GM04504 (cell line): Measurements from ENCODE around the gene ELMOD3.
"Not testable (repeated sequence)": the region's sequence is repeated elsewhere in the genome, so short reads cannot be mapped to it uniquely, and the experiment has no call there.

Source experiments
- DNase-seq: peaks from one replicate; pipeline ENCODE4 v3.0.0-alpha.2; 2012; ENCODE audit warnings: low read depth

ELMOD3 gene

DNA sequence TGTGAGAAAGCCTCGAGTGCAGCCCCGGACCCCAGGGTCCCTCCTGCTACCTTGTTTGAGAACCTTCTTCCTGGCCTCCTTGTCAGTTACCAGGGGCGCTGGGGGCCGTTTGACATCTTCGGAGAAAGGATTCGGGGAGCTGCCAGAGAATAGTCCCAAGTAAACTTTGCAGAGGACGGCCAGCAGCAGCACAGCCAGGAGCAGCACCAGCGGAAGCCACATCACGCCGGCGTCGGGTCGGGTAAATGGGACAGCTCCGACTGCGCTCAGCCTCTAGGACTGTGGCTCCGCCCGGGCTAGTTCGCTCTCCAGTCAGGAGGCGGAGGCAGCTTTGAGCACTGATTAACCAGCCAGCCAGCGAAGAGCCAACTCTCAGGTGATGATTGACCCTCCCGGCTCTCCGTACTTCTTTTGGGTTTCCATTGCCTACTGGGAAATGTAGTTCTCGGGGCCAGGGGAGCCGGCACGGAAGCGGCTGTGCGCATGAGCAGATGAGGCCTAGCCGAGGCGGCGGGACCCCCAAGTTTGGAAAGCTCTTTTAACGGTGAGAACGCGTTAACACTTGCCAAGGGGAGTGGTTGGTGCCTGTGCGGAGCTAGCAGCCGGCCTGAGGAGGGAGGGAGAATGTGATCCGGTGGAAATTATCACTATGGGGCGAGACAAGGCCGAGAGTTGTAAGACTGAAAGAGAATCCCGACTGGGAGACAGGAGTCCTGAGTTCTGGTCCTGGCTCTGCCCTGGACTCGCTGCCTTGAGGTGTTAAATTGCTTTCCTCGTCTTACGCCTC is at the start of gene ELMOD3, which contains the start of gene RETSAT:
ELMOD3 (plus strand) TSS at position 484 of the 787 bp plus-strand sequence. CDS start 2,430 bp downstream, outside the sequence.
RETSAT (minus strand) TSS at position 243 of the 787 bp plus-strand sequence; CDS start at position 222, 21 bp downstream.
- peak; percentile 99 for DNase-seq

DNA sequence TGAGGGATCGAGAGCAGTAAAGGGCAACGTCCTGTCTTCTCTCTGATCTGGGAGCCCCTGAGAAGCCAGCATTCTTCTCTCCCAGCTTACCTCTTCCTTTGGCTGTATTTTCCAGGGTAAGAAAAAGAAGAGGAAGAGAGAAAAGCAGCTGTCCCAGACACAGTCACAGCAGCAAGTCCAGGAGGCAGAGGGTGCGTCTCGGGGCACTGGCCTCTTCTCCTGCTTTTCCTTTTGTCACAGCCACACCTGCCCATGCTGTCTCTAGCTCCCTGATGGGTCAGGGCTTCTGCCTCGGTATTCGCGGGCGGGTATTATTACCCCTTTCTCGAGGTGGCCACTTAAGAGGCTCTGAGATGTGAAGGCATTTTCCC is 47.1 kb upstream of the ELMOD3 start:
- DNase-seq = no peak

DNA sequence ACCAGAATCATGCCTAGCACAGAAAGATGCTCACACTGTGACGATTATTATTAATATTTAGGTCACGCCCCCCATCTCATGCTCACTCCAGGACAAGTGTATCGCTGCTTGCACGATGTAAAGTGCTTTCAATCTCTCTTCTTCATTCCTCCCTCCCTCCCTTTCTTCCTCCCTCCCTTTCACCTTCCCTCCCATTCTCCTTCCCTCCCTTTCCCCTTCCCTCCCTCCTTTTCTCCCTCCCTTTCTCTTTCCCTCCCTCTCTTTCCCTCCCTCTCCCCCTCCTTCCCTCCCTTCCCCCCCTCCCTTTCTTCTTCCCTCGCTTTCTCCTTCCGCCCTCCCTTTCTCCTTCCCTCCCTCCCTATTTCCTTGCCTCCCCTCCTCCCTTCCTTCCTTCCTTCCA is 46.4 kb upstream of the ELMOD3 start:
- DNase-seq = no peak

DNA sequence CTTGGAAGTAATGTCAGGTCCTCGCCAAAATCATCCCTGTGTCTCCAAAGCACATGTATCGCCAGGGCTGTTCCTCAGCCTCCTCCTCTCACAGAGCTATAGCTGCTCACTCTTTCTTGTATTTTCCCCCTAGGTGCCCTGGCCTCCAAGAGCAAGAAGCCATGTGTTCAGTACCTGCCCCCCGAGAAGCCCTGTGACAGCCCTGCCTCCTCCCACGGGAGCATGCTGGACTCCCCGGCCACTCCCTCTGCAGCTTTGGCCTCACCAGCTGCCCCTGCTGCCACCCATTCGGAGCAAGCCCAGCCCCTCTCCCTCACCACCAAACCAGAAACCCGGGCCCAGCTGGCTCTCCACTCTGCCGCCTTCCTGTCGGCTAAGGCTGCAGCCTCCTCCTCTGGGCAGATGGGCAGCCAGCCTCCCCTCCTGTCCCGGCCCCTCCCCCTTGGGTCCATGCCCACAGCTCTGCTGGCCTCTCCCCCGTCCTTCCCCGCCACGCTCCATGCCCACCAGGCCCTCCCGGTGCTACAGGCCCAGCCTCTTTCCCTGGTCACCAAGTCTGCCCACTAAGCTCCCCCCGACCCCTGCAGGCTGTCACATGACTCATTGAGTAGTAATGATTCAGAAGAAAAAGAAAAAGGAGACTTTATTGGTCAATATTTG is 45.5 kb upstream of the ELMOD3 start:
- DNase-seq = no peak

DNA sequence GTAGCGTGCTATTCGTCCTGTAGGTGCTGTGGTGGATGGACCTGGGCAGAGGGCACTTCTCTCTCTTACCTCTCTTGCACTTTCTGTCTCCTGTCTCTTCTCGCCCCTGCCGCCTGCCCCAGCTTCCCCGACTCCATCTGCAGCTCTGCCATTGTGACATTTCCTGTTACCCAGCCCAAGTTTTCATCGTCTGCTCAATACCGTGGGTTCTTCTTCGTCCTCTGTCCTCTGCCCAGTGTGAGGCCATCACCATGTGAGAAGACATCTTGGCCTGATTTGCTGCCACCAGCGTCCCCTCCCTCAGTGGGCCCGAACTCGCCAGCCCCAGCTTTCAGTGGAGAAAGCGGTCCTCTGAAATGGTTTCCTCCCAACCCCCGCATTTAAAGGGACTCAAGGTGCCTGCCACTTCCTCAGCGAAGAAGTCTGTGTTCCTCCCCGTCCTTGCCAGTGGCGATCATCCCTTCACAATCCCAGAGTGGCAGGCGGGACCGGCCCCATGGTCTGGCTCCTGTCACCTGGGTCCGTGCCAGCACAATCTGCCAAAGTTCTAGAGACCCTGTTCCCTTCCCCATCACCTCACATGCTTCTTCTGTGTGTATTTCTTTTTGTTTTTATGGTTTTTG is 44.8 kb upstream of the ELMOD3 start:
- DNase-seq = no peak

DNA sequence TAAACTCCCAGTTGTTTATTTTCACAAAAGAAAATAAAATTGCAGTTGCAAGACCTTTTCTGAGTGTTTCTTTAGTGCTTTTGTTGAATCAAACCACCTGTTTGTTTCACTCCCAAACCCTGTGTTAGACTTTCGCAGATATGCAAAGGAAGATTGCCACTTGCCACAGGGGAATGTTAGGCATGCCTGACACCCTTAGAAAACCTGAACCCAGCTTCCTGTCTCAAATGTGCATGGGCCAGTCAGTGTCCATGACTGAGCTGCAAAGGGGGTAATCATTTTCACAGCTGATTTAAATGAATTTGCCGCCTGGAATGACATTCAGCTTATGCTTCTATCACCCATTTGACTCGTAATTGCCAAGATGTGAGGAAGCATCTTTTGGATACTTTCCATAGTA is 44.2 kb upstream of the ELMOD3 start:
- DNase-seq = no peak

DNA sequence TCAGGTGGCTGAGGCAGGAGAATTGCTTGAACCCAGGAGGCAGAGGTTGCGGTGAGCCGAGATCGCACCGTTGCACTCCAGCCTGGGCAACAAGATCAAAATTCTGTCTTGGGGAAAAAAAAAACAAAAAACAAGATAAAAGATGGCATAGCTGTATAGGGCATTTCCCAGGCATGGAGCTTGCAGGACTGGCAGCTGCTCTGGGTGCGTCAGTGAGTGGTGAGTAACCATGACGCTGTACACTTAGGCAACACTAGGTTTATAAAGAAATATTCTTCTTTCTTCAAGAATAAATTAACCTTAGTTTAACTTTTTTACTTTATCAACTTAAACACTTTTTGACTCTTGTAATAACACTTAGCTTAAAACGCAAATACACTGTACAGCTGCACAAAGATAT is 42.2 kb upstream of the ELMOD3 start:
- DNase-seq = no peak

DNA sequence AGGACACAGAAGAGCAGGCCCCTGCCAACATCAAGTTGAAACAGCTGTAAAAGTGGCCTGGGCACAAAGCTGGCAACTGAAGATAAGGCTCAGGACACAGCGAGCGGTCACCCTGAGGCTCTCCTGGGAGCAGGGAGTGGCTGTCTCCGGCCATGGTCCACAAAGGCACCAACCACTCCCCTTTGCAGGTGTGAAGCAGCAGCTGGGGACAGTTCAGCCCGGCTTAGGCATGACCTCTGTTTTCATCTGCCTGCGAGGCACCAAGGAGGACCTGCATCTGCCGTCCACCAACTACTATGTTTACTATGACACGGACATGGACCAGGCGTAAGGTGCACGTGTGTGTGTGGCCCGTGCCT is 39.7 kb upstream of the ELMOD3 start:
- no peak for DNase-seq

DNA sequence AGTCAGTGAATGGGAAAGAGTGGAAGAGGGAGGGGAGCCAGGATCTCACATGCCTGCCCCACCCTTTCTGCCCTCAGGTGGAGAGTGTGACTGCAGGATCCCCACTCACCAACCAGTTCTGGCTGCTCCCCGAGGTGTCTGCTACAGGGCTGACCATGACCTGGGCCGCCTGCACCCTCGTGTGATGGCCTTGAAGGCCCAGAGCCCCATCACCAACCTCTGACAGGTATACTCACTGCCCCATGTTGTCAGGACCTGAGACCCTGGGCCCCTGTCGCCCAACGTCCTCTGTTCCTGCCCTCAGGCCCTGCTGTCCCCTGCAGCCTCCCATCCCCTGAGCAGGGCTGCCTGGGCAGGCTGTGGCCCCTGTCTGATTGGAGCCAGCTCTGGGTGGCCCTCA is 38.6 kb upstream of the ELMOD3 start:
- DNase-seq = not testable (repeated sequence)

DNA sequence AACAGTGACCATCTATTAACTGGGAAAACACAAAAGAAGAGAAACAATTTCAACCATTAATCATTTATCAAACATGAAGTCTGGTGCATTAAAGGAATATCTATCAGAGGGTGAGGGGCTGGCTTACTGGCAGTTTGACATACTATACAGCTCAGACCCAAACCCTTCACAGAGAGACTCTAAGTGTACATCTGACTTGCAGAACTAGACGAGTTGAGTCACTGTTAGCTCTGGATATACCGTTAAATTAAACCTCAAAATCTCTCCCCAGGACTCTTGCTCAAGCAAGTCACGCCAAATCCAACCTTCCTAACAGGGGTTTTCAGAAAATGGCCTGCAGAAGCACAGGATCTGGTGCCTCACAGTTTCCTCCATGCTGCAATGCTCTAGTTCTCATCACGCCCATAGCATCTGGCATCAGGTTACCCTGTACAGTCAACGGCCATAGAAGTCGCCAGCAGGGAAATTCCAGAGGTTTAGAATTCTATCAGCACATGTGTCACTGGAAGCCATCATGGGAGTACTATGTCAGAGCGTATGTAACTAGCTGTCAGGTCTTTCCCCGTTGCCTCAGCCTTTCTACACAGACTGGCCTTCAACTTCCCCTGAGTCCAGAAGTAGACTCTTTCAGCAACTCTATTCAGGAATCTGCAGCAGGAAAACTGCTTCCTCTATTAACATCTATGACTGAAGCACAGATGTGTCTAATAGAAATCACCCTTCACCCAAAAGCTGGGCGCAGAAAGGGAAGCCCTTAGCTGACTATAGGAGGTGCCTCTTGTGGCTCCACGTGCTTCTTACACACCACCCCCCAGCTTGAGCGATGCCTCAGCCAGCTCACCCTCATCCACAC is 36.1 kb upstream of the ELMOD3 start:
- no peak for DNase-seq

DNA sequence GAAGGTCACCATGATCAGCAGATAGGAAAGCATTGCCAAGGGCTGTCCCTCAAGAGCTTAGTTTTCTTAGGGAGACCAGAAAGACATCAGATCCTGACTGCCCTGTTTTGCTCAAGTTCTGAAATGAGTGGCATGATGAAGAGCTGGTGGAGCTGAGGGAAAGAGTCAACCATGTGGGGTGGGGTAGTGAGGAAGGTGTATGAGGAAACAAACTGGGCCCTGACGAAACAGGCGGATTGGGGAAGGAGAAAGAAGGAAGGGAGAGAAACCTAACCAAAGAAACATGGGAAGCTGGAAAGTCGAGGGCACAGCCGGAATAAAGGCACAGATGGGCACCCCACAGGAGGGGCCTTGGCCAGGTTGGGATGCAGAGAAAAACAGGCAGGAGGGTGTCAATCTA is 34.8 kb upstream of the ELMOD3 start:
- DNase-seq = no peak

DNA sequence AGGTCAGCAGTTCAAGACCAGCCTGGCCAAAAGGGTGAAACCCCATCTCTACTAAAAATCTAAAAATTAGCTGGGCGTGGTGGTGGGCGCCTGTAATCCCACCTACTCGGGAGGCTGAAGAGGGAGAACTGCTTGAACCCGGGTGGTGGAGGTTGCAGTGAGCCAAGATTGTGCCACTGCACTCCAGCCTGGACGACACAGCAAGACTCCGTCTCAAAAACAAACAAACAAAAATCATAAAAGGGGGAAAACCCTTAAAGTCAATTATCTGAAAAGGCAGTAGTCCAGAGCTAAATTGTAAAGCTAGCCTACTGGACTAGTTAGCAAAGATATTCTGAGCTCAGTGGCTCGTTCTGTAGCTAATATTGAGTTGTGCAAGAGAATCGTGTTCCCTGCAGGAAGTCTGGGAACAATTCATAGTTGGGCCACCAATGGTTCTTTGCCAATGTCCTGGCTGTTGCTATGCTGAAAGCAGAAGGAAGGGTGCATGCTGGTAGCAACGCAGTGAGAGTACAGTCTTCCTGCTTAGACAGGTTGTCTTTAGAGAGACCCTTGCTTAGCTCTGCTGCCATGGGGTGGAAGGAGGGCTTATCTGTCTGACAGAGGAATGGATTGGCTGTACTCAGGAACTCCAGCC is 31.1 kb upstream of the ELMOD3 start:
- no peak for DNase-seq

DNA sequence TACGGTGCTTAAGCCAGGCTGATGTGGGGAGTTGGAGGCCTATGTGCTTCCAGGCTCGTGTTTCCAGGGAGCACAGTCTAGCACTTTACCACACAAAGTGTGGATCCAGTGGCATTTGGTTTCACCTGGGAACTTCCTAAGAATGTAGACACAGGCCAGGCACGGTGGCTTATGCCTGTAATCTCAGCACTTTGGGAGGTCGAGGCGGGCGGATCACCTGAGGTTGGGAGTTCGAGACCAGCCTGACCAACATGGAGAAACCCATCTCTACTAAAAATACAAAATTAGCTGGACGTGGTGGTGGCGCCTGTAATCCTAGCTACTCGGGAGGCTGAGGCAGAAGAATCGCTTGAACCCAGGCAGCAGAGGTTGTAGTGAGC is 30.6 kb upstream of the ELMOD3 start:
- not testable (repeated sequence) for DNase-seq

DNA sequence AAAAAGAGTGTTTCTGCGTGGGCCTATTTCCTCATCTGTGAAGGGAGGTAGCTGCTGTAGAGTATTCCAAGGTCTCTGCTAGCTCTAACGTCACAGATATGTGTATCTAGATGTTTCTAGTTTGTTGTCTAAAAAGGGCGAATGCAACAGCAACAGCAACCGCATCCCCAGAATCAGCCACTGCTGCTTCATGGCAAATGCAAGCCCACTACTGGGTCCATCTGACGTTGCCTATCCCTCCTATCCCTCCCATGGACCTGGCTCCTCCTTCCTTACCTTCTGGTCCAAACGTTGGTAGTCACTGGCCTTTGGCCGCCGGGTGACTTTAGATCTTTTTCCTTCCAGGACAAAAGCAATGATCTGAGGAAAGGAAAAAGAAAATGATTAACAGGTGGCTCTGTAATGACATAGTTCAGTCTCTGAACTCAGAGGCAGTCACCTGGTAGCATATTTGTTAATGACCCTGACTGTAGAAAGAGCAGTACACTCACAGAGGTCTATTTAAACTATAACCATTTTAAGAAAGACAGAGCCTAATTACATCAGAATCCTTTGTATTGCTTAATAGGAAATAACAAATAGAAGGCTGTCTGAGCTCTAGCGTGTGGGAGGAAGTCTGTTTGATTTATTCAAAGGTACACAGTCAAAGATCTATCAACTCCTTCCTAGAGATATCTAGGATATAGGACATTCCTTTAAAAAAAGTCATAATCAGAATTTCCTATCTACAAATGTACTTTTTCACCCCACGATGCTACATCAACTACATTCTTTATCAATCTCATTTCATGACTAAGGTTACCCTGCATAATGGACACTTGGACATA is 29.7 kb upstream of the ELMOD3 start:
- no peak for DNase-seq

DNA sequence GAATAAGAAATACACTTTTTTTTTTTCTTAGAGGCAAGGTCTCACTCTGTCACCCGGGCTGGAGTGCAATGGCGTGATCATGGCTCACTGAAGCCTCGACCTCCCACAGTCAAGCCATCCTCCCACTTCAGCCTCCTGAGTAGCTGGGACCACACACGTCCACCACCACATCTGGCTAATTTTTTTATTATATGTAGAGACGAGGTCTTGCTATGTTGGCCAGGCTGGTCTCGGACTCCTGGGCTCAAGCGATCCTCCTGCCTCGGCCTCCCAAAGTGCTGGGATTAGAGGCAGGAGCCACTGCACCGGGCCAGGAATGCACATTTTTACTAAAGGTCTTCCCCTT is 29.1 kb upstream of the ELMOD3 start:
- DNase-seq = no peak

DNA sequence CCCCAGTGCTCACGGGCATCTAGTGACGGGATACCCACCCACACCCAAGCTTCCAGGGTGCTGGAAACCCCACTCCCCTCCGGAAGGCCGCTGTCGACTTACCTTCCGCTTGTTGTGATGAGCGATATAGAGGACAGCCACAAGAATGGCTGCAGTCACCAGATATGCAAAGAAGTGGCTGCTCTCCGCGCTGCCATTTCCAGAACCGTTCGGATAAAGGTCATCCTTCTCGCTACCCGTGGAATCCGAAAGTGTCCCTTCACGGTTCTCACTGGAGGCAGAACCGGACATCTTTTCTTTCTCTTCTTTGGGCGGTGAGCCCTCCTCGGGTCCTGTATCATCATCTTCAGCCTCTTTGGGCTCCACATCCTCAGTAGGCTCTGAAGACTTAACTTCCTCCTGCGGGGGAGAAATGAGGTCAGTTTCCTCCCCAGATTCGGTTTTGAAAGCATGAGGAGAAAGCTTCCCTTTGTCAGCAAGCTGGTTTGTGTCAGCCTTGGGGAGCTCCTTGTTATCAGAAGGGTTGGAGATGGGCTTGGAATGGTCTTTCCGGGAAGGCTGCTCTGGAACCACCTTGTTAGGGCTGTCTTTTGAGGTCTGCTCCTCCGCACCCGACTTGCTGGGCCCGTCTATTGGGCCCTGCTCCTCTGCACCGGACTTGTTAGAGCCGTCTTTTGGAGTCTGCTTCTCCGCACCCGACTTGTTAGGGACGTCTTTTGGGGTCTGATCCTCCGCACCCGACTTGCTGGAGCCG is 28.0 kb upstream of the ELMOD3 start:
- DNase-seq = no peak

DNA sequence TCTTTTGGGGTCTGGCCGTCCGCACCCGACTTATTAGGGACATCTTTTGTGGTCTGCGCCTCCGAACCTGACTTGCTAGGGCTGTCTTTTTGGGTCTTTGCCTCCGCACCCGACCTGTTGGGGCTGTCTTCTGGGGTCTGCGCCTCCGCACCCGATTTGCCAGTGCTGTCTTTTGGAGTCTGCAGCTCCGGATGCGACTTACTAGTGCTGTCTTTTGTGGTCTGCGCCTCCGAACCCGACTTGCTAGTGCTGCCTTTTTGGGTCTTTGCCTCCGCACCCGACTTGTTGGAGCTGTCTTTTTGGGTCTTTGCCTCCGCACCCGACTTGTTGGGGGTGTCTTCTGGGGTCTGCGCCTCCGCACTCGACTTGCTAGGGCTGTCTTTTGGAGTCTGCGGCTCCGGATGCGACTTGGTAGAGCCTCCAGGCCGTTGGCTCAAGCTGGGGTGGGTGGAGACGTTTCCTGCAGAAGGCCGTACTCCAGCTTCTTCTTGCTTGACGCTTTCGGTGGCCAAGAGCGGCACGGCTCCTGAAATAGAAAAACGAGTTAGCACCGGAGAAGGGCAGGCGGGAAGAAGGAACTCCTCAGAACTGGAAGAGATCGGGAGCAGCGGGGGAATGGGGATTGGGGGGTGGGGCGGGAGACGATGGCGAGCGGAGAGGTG is 27.3 kb upstream of the ELMOD3 start:
- no peak for DNase-seq

DNA sequence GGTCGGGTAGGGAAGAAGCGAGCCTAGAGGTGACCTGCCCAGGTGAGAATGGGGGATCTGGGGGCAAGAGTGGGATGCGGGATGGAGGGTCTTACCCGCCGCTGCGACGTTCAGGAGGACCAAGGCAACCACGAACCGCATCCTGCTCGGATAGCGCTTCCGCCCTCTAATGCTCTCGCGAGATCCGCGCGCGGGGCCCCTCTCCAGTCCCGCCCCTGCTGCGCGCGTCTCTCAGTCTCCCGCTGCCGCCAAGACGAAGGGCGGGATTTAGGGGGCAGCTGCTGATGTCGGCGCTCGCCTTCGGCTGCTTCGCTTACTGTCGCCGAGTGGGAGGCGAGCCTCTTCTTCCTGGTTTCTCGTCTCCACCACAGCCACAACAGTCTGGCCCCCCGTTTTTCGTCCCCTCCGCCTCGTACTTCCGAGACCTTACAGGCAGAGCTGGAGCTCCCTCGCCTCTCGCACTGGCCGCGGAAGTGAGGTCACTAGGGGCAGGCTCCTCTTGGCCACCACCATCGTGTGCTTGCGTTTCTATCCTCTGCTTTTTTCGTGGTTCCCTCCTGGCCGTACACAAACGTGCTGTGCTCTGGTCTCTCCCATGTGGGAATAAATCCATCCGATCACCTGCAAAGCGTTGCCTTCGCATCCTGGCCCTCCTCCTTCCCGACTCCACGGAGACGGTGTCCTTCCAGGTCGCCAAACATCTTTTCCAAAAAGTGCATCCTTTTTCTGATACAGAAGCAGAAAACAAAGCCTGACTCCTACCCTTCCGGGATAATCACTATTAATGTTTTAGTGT is 26.5 kb upstream of the ELMOD3 start, which contains the start of gene TGOLN2:
TGOLN2 (minus strand) TSS at position 168 of the 796 bp plus-strand sequence; CDS start at position 141, 27 bp downstream.
- peak; percentile 75 for DNase-seq

DNA sequence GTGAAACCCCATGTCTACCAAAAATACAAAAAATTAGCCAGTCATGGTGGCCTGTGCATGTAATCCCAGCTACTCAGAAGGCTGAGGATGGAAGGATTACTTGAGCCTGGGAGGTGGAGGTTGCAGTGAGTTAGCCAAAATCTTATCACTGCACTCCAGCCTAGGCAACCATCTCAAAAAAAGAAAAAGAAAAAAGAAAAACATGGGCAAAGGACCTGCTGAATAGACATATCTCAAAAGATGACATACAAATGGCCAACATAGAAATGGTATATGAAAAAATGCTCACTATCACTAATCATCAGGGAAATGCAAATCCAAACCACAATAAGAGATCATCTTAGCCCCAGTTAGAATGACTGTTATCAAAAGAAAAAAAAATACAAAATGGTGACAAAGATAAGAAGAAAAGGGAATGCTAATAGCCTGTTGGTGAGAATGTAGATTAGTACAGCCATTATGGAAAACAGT is 25.4 kb upstream of the ELMOD3 start:
- no peak for DNase-seq
